ENCODE results near the gene ACOXL. TPM values are rescaled to one million over a fixed set of nuclear protein-coding genes. Genes with fewer than 3 reads are reported as not detected.

Gene ACOXL
- total and polyA plus RNA-seq, 9 donors: 0.17 to 0.31 (median 0.23) TPM; not detected in 4

- no peaks in the 10 kb centered on the region for H3K9me3 ChIP-seq
- no peaks in the 10 kb centered on the region for H3K27me3 ChIP-seq
- H3K4me1 ChIP-seq (ENCODE audit: insufficient read depth): peaks cover 12% of the 10 kb centered on the region
- H3K36me3 ChIP-seq: no peaks in the 10 kb centered on the region
- H3K27ac ChIP-seq: no peak overlapping the region
- 92 to 94% (median 94%) methylated on average over 1 of the region's 1 CpG for whole genome bisulfite sequencing, 3 donors
- H3K4me3 ChIP-seq: no peak overlapping the region
- TF ChIP-seq EP300 (IDR thresholded peaks at IDR 0.05): no peak
- no peak for TF ChIP-seq CTCF (IDR thresholded peaks at IDR 0.05)
- TF ChIP-seq POLR2A (IDR thresholded peaks at IDR 0.05): no peak
- intact Hi-C loops (cut with DNase I): no loop called here
- no peak for DNase-seq
These were observed 394.2 kb downstream of the ACOXL start for GRCh38 chr2:111126581-111126980.

- WGBS, 3 donors: 87 to 95% (median 88%) methylated on average over 4 of the region's 4 CpGs
- no peak for TF ChIP-seq EP300 (IDR thresholded peaks at IDR 0.05)
- no peak for TF ChIP-seq CTCF (IDR thresholded peaks at IDR 0.05)
- no peak for TF ChIP-seq POLR2A (IDR thresholded peaks at IDR 0.05)
These were observed 395.0 kb downstream of the ACOXL start for GRCh38 chr2:111127351-111127750.

GRCh38 chr2:111128096-111128495 lies 395.7 kb downstream of the ACOXL start:
- 96 to 98% (median 98%) methylated on average over 2 of the region's 2 CpGs for WGBS, 3 donors
- H3K27ac ChIP-seq: no peak overlapping the region
- DNase-seq: no peak
- H3K27me3 ChIP-seq: no peaks in the 10 kb centered on the region
- intact Hi-C loops (cut with DNase I): no loop called here
- no peak overlapping the region for H3K4me3 ChIP-seq
- H3K4me1 ChIP-seq (ENCODE audit: insufficient read depth): peaks cover 9% of the 10 kb centered on the region
- no peaks in the 10 kb centered on the region for H3K9me3 ChIP-seq
- no peaks in the 10 kb centered on the region for H3K36me3 ChIP-seq
- TF ChIP-seq EP300 (IDR thresholded peaks at IDR 0.05) (no peak), POLR2A (IDR thresholded peaks at IDR 0.05) (no peak), CTCF (IDR thresholded peaks at IDR 0.05) (no peak)

More at GRCh38 chr2:111127351-111127750, 395.0 kb downstream of the ACOXL start:
- peaks cover 8% of the 10 kb centered on the region for H3K4me1 ChIP-seq (ENCODE audit: insufficient read depth)
- no peak for DNase-seq
- no peaks in the 10 kb centered on the region for H3K27me3 ChIP-seq
- H3K36me3 ChIP-seq: no peaks in the 10 kb centered on the region
- intact Hi-C loops (cut with DNase I): no loop called here
- H3K27ac ChIP-seq: no peak overlapping the region
- no peak overlapping the region for H3K4me3 ChIP-seq
- no peaks in the 10 kb centered on the region for H3K9me3 ChIP-seq

GRCh38 chr2:111133603-111134002 lies 401.2 kb downstream of the ACOXL start:
- no peaks in the 10 kb centered on the region for H3K36me3 ChIP-seq
- no peaks in the 10 kb centered on the region for H3K27me3 ChIP-seq
- WGBS, 3 donors: 48 to 67% (median 52%) methylated on average over 2 of the region's 2 CpGs
- H3K4me3 ChIP-seq: no peak overlapping the region
- DNase-seq: no peak
- intact Hi-C loops (cut with DNase I): no loop called here
- no peak overlapping the region for H3K27ac ChIP-seq
- no peaks in the 10 kb centered on the region for H3K9me3 ChIP-seq
- peaks cover 3% of the 10 kb centered on the region for H3K4me1 ChIP-seq (ENCODE audit: insufficient read depth)
- no peak for TF ChIP-seq CTCF (IDR thresholded peaks at IDR 0.05)
- TF ChIP-seq POLR2A (IDR thresholded peaks at IDR 0.05): no peak
- TF ChIP-seq EP300 (IDR thresholded peaks at IDR 0.05): no peak

All from ovary (tissue), 9 donors.